Measurements from ENCODE around the gene ISCA1.
A peak's percentile ranks its signal among the peaks of the same experiment; 100 is the strongest.

ISCA1 gene

GRCh38 chr9:86282979-86283535 lies 719 bp upstream of the ISCA1 start:
- DNase-seq: no peak

- peak; percentile 13 for DNase-seq
Measured at GRCh38 chr9:86281593-86282076, 703 bp downstream of the ISCA1 start.

- no peak for DNase-seq
Measured at GRCh38 chr9:86280580-86280979, 1.8 kb downstream of the ISCA1 start.

GRCh38 chr9:86279839-86280238 lies 2.5 kb downstream of the ISCA1 start:
- DNase-seq: no peak

GRCh38 chr9:86277072-86277471 lies 5.3 kb downstream of the ISCA1 start:
- no peak for DNase-seq

GRCh38 chr9:86275962-86276361 lies 6.4 kb downstream of the ISCA1 start:
- DNase-seq: no peak

GRCh38 chr9:86274821-86275643 lies 7.3 kb downstream of the ISCA1 start:
- no peak for DNase-seq

- no peak for DNase-seq
Measured at GRCh38 chr9:86272221-86272620, 10.1 kb downstream of the ISCA1 start.

GRCh38 chr9:86263876-86264275 lies 18.5 kb downstream of the ISCA1 start:
- no peak for DNase-seq

- no peak for DNase-seq
Measured at GRCh38 chr9:86262492-86262891, 19.8 kb downstream of the ISCA1 start.

- no peak for DNase-seq
Measured at GRCh38 chr9:86259557-86259956, 22.8 kb downstream of the ISCA1 start, which contains the start of gene C9orf153. Gene C9orf153, minus strand, starts transcription at chr9:86259657. Its CDS starts 30,054 bp downstream, at chr9:86229603.

GRCh38 chr9:86257391-86257790 lies 24.9 kb downstream of the ISCA1 start:
- no peak for DNase-seq

- DNase-seq: no peak
Measured at GRCh38 chr9:86256653-86257052, 25.7 kb downstream of the ISCA1 start.

GRCh38 chr9:86253577-86253976 lies 28.8 kb downstream of the ISCA1 start:
- no peak for DNase-seq

- DNase-seq: no peak
Measured at GRCh38 chr9:86252870-86253269, 29.5 kb downstream of the ISCA1 start.

- DNase-seq: no peak
Measured at GRCh38 chr9:86250123-86250522, 32.2 kb downstream of the ISCA1 start.

GRCh38 chr9:86248746-86249145 lies 33.6 kb downstream of the ISCA1 start:
- no peak for DNase-seq

GRCh38 chr9:86246752-86247161 lies 35.6 kb downstream of the ISCA1 start:
- DNase-seq: no peak

- no peak for DNase-seq
Measured at GRCh38 chr9:86242071-86242470, 40.3 kb downstream of the ISCA1 start.

- DNase-seq: no peak
Measured at GRCh38 chr9:86241216-86241615, 41.1 kb downstream of the ISCA1 start.

- DNase-seq: no peak
Measured at GRCh38 chr9:86238861-86239770, 43.2 kb downstream of the ISCA1 start.

GRCh38 chr9:86230858-86231257 lies 51.5 kb downstream of the ISCA1 start:
- no peak for DNase-seq

GRCh38 chr9:86222667-86223066 lies 59.7 kb downstream of the ISCA1 start:
- no peak for DNase-seq
